ENCODE measurements around the gene RNF11. TPM values are rescaled to one million over a fixed set of nuclear protein-coding genes. Genes with fewer than 3 reads are reported as not detected.

The RNF11 gene
- total RNA-seq, 4 donors from 2014 or later = 36.9 to 110 (median 75.6) TPM

GRCh38 chr1:51274676-51275075 lies 38.6 kb downstream of the RNF11 start:
- DNase-seq = no peak
- Histone ChIP-seq H3K4me1 (no peaks in the 10 kb centered on the region), H3K36me3 (no peaks in the 10 kb centered on the region), H3K4me3 (no peak overlapping the region), H3K27ac (no peak overlapping the region), H3K27me3 (no peaks in the 10 kb centered on the region), H3K9me3 (no peaks in the 10 kb centered on the region)
- intact Hi-C loops (cut with DNase I; ENCODE audit: low total_unique reads) = loop anchor here (10.0 kb wide), 1 partner anchor 80 kb away; no protein-coding TSS in a partner anchor
- no peak for TF ChIP-seq POLR2A (IDR thresholded peaks at IDR 0.05)
- TF ChIP-seq, protein P1, sequence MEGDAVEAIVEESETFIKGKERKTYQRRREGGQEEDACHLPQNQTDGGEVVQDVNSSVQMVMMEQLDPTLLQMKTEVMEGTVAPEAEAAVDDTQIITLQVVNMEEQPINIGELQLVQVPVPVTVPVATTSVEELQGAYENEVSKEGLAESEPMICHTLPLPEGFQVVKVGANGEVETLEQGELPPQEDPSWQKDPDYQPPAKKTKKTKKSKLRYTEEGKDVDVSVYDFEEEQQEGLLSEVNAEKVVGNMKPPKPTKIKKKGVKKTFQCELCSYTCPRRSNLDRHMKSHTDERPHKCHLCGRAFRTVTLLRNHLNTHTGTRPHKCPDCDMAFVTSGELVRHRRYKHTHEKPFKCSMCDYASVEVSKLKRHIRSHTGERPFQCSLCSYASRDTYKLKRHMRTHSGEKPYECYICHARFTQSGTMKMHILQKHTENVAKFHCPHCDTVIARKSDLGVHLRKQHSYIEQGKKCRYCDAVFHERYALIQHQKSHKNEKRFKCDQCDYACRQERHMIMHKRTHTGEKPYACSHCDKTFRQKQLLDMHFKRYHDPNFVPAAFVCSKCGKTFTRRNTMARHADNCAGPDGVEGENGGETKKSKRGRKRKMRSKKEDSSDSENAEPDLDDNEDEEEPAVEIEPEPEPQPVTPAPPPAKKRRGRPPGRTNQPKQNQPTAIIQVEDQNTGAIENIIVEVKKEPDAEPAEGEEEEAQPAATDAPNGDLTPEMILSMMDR (IDR thresholded peaks at IDR 0.05) = no peak

DNA sequence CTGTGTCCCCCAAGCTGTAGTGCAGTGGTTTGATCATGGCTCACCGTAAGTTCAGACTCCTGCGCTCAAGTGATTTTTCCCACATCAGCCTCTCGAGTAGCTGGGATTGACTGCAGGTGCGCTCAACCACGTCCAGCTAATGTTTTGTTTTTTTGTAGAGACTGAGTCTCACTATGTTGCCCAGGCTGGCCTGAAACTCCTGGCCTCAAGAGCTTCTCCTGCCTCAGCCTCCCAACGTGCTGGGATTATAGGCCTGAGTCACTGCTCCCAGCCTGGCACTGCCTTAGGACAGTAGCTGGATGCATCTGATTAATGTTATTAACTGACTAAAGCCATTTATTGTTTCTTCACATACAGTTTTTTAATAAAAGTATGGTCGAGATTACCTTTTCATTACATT lies 40.2 kb downstream of the RNF11 start:
- intact Hi-C loops (cut with DNase I; ENCODE audit: low total_unique reads) = loop anchor here (10.0 kb wide), 1 partner anchor 81 kb away; no protein-coding TSS in a partner anchor
- Histone ChIP-seq H3K27me3 (no peaks in the 10 kb centered on the region), H3K4me3 (no peak overlapping the region), H3K36me3 (no peaks in the 10 kb centered on the region), H3K9me3 (no peaks in the 10 kb centered on the region), H3K4me1 (no peaks in the 10 kb centered on the region), H3K27ac (no peak overlapping the region)
- no peak for TF ChIP-seq POLR2A (IDR thresholded peaks at IDR 0.05)
- TF ChIP-seq, protein P1 (IDR thresholded peaks at IDR 0.05) = no peak
- no peak for DNase-seq

DNA sequence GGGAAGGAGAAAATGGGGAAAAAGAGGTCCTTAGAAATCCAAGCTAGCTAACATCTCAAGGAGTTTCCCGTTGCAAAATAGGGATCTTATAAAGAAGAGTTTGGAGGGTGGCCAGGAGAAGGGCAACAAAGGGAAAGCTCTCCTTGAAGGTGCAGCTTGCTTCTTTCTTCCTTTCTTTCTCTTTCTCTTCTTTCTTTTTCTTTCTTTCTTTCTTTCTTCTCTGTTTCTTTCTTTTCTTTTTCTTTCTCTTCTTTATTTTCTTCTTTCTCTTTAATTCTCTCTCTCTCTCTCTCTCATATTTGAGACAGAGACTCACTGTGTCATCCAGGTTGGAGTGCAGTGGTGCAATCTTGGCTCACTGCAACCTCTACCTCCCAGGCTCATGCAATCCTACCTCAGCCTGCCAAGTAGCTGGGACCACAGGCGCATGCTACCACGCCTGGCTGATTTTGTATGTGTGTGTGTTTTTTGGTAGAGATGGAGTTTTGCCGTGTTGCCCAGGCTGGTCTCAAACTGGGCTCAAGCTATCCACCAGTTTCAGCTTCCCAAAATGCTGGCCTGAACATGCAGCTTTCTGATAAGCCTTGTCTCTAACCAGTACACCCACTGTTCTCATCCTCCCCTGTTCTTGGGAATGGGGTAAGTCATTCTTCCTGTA lies 44.4 kb downstream of the RNF11 start:
- DNase-seq = no peak
- Histone ChIP-seq H3K4me1 (no peaks in the 10 kb centered on the region), H3K27me3 (no peaks in the 10 kb centered on the region), H3K27ac (no peak overlapping the region), H3K36me3 (no peaks in the 10 kb centered on the region), H3K4me3 (no peak overlapping the region), H3K9me3 (no peaks in the 10 kb centered on the region)
- intact Hi-C loops (cut with DNase I; ENCODE audit: low total_unique reads) = no loop called here
- TF ChIP-seq, protein P1 (IDR thresholded peaks at IDR 0.05) = no peak
- TF ChIP-seq POLR2A (IDR thresholded peaks at IDR 0.05) = no peak

DNA sequence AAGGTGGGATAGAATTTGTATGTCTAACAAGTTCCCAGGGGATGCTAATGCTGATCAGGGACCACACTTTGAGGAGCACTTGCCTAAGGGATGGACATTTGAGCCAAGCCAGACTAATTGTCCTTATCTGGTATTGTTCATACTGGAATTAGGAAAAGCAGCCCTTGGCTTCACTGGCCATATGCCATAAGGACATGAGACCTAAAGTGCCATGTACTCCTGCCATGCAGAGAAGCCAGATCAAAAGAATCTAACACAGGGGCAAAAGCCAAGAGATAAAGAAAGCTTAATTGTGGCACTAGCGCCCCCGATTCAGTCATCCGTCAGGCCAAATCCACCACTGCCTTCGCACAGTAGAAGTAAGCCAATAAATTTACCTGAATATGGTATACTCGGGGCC lies 45.7 kb downstream of the RNF11 start:
- Histone ChIP-seq H3K4me3 (no peak overlapping the region), H3K36me3 (no peaks in the 10 kb centered on the region), H3K4me1 (no peaks in the 10 kb centered on the region), H3K27ac (no peak overlapping the region), H3K9me3 (no peaks in the 10 kb centered on the region), H3K27me3 (no peaks in the 10 kb centered on the region)
- intact Hi-C loops (cut with DNase I; ENCODE audit: low total_unique reads) = no loop called here
- no peak for TF ChIP-seq POLR2A (IDR thresholded peaks at IDR 0.05)
- TF ChIP-seq, protein P1 (IDR thresholded peaks at IDR 0.05) = no peak
- no peak for DNase-seq

- DNase-seq = no peak
- TF ChIP-seq, protein P1 (IDR thresholded peaks at IDR 0.05) = no peak
- TF ChIP-seq POLR2A (IDR thresholded peaks at IDR 0.05) = no peak
- Histone ChIP-seq H3K27ac (no peak overlapping the region), H3K36me3 (no peaks in the 10 kb centered on the region), H3K9me3 (no peaks in the 10 kb centered on the region), H3K4me3 (no peak overlapping the region), H3K4me1 (no peaks in the 10 kb centered on the region), H3K27me3 (no peaks in the 10 kb centered on the region)
- intact Hi-C loops (cut with DNase I; ENCODE audit: low total_unique reads) = no loop called here
Measured at GRCh38 chr1:51282605-51283004, 46.5 kb downstream of the RNF11 start.

Measured in uterus (tissue), 4 donors.